ENCODE data around the gene PNISR.
A peak's percentile ranks its signal among the peaks of the same experiment; 100 is the strongest.

Gene PNISR

DNA sequence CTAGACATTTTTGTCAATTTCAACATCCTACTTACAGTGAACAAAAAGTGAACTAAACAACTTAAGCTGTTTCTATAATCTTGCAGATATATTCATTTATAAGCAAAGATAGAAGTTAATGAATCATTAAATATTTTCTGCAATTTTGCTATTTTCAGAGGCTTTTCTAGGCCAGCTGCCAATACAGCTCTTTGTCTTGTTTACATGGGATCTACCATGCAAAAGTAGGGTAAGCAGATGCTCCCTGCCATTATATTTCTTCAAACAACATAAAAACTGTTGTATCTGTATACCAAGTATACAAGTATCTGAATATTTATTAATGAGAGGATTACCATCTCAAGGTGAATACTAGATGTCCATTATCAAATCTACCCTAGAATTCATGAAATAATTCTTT is 15.4 kb downstream of the PNISR start:
- no peak for TF ChIP-seq REST (IDR thresholded peaks at IDR 0.05; ENCODE audit: low read depth)

GRCh38 chr6:99407076-99407475 is 18.0 kb downstream of the PNISR start:
- no peak for TF ChIP-seq EGR1 (IDR thresholded peaks at IDR 0.05)
- TF ChIP-seq REST (IDR thresholded peaks at IDR 0.05; ENCODE audit: low read depth): no peak
- no peak for TF ChIP-seq TAF1 (IDR thresholded peaks at IDR 0.05; ENCODE audit: low read depth)
- TF ChIP-seq EP300 (IDR thresholded peaks at IDR 0.05; ENCODE audit: borderline replicate concordance): no peak
- TF ChIP-seq FOXM1 (IDR thresholded peaks at IDR 0.05; ENCODE audit: borderline replicate concordance, low read depth): no peak
- TF ChIP-seq, protein P1, sequence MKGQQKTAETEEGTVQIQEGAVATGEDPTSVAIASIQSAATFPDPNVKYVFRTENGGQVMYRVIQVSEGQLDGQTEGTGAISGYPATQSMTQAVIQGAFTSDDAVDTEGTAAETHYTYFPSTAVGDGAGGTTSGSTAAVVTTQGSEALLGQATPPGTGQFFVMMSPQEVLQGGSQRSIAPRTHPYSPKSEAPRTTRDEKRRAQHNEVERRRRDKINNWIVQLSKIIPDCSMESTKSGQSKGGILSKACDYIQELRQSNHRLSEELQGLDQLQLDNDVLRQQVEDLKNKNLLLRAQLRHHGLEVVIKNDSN (IDR thresholded peaks at IDR 0.05): no peak
- TF ChIP-seq CEBPB (IDR thresholded peaks at IDR 0.05): no peak
- no peak for TF ChIP-seq TCF12 (IDR thresholded peaks at IDR 0.05; ENCODE audit: low read depth)
- TF ChIP-seq NFIC (IDR thresholded peaks at IDR 0.05): no peak
- TF ChIP-seq MAX (IDR thresholded peaks at IDR 0.05): no peak
- TF ChIP-seq YY1 (IDR thresholded peaks at IDR 0.05; ENCODE audit: low read depth): no peak
- no peak for TF ChIP-seq CREB1 (IDR thresholded peaks at IDR 0.05; ENCODE audit: low read depth)
- no peak for TF ChIP-seq ZBTB7A (IDR thresholded peaks at IDR 0.05; ENCODE audit: low read depth)
- no peak for TF ChIP-seq RAD21 (IDR thresholded peaks at IDR 0.05; ENCODE audit: low read depth)
- TF ChIP-seq TEAD4 (IDR thresholded peaks at IDR 0.05): no peak

DNA sequence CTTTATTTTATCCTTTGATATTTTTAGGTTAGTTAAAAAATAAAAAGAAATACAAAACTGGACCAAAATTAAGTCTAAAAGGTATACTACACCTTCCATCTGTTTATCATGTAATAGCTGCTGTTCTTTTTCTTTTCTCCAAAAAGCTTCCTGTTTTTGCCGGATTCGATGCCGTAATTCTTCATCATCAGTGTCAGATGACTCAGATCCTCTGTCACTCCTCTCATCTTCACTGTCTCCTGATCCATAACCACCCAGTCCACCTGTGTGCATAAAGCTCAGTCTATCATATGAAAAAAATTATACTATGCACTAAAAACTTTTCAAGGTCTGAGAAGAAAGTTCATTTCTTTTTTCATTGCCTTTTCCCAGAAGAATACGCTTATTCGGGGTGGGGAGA is 22.7 kb downstream of the PNISR start:
- TF ChIP-seq, protein P1 (IDR thresholded peaks at IDR 0.05): no peak
- no peak for TF ChIP-seq NFIC (IDR thresholded peaks at IDR 0.05)
- no peak for TF ChIP-seq REST (IDR thresholded peaks at IDR 0.05; ENCODE audit: low read depth)
- no peak for TF ChIP-seq TEAD4 (IDR thresholded peaks at IDR 0.05)
- TF ChIP-seq EP300 (IDR thresholded peaks at IDR 0.05; ENCODE audit: borderline replicate concordance): no peak
- TF ChIP-seq MAX (IDR thresholded peaks at IDR 0.05): no peak
- no peak for TF ChIP-seq RAD21 (IDR thresholded peaks at IDR 0.05; ENCODE audit: low read depth)
- TF ChIP-seq CREB1 (IDR thresholded peaks at IDR 0.05; ENCODE audit: low read depth): no peak
- no peak for TF ChIP-seq TAF1 (IDR thresholded peaks at IDR 0.05; ENCODE audit: low read depth)
- TF ChIP-seq TCF12 (IDR thresholded peaks at IDR 0.05; ENCODE audit: low read depth): no peak

- TF ChIP-seq TCF12 (IDR thresholded peaks at IDR 0.05; ENCODE audit: low read depth) (no peak), YY1 (IDR thresholded peaks at IDR 0.05; ENCODE audit: low read depth) (no peak)
These were observed 27.8 kb downstream of the PNISR start for GRCh38 chr6:99397287-99397686.

GRCh38 chr6:99393698-99394531 is 31.2 kb downstream of the PNISR start, which contains the start of gene COQ3:
COQ3 (minus strand) TSS chr6:99394195; CDS start chr6:99394179, 16 bp downstream.
- TF ChIP-seq TCF12 (IDR thresholded peaks at IDR 0.05; ENCODE audit: low read depth) (peak; percentile 56; the same call in 1 of the 2 replicates), RAD21 (IDR thresholded peaks at IDR 0.05; ENCODE audit: low read depth) (0 out of 2 replicates have a peak, but pooled peaks have one; percentile 6), TEAD4 (IDR thresholded peaks at IDR 0.05) (no peak; the same call in 1 of the 2 replicates), MAX (IDR thresholded peaks at IDR 0.05) (peak; percentile 37; the same call in 1 of the 2 replicates), EGR1 (IDR thresholded peaks at IDR 0.05) (no peak), YY1 (IDR thresholded peaks at IDR 0.05; ENCODE audit: low read depth) (peak; percentile 41; the same call in 1 of the 2 replicates), NFIC (IDR thresholded peaks at IDR 0.05) (0 out of 2 replicates have a peak, but pooled peaks have one; percentile 7), CREB1 (IDR thresholded peaks at IDR 0.05; ENCODE audit: low read depth) (no peak; the same call in 1 of the 2 replicates), ZBTB7A (IDR thresholded peaks at IDR 0.05; ENCODE audit: low read depth) (0 out of 2 replicates have a peak, but pooled peaks have one; percentile 37), FOXM1 (IDR thresholded peaks at IDR 0.05; ENCODE audit: borderline replicate concordance, low read depth) (no peak), REST (IDR thresholded peaks at IDR 0.05; ENCODE audit: low read depth) (no peak), EP300 (IDR thresholded peaks at IDR 0.05; ENCODE audit: borderline replicate concordance) (0 out of 2 replicates have a peak, but pooled peaks have one; percentile 9), TAF1 (IDR thresholded peaks at IDR 0.05; ENCODE audit: low read depth) (peak; percentile 70), CEBPB (IDR thresholded peaks at IDR 0.05) (no peak; the same call in 1 of the 2 replicates)
- TF ChIP-seq, protein P1 (IDR thresholded peaks at IDR 0.05): peak; percentile 41; the same call in 1 of the 2 replicates

Measured in Ishikawa (cell line).